OCI-LY7 (cell line): ENCODE measurements around the gene OLFM1. TPM values are rescaled to one million over a fixed set of nuclear protein-coding genes. Genes with fewer than 3 reads are reported as not detected.

Experiments used
- BruUV-seq: library from RNA; stranded (reverse); fragments of 400-500 nt; replicated peaks from 2 replicates; lab custom pipeline; 2021; lab: Mats Ljungman, UMichigan
- CTCF ChIA-PET: fragments of 300-600 bp; sonication (Branson Sonifier 250); formaldehyde crosslinking; loops from one replicate; lab custom pipeline; 2022; ENCODE audit warnings: antibody characterized with exemption; ENCODE audit not compliant: unreplicated experiment; lab: Charles Lee
- POLR2A ChIA-PET: fragments of 300-600 bp; sonication (Branson Sonifier 250); formaldehyde crosslinking; loops from one replicate; lab custom pipeline; 2022; ENCODE audit warnings: antibody characterized with exemption; lab: Charles Lee
- DNase-seq: peaks from one replicate; pipeline ENCODE4 v3.0.0-alpha.2; 2015; ENCODE audit warnings: low spot score
- H2AFZ ChIP-seq: fragments of 200-600 bp; sonication (generic), shearing (Covaris generic); 2 replicates; pipeline ENCODE4 v1.6.1; 2014; ENCODE audit warnings: mild to moderate bottlenecking, antibody characterized with exemption, low read length, moderate library complexity
- H3K27ac ChIP-seq: fragments of 200-600 bp; sonication (generic); 2 replicates; pipeline ENCODE4 v1.5.1; 2014; ENCODE audit warnings: mixed run types, low read depth, mild to moderate bottlenecking, moderate library complexity, low read length, inconsistent platforms; ENCODE audit not compliant: poor library complexity, severe bottlenecking
- H3K36me3 ChIP-seq: fragments of 200-600 bp; sonication (generic); 2 replicates; pipeline ENCODE4 v1.6.1; 2014; ENCODE audit warnings: mild to moderate bottlenecking, antibody characterized with exemption, low read length, moderate library complexity, mixed read lengths; ENCODE audit not compliant: insufficient read depth
- H3K4me1 ChIP-seq: fragments of 200-600 bp; sonication (generic); 2 replicates; pipeline ENCODE4 v1.5.1; 2014; ENCODE audit warnings: mild to moderate bottlenecking, low read length; ENCODE audit not compliant: insufficient read depth, poor library complexity, severe bottlenecking
- H3K4me2 ChIP-seq: fragments of 200-600 bp; sonication (generic); 2 replicates; pipeline ENCODE4 v1.6.1; 2014; ENCODE audit warnings: mild to moderate bottlenecking, low read length
- H3K4me3 ChIP-seq: fragments of 200-600 bp; sonication (generic); 2 replicates; pipeline ENCODE4 v1.5.1; 2014; ENCODE audit warnings: mild to moderate bottlenecking, low read depth, low read length; ENCODE audit not compliant: poor library complexity, severe bottlenecking
- H3K79me2 ChIP-seq: fragments of 200-600 bp; sonication (generic); 2 replicates; pipeline ENCODE4 v1.6.1; 2016; ENCODE audit warnings: low read depth, mild to moderate bottlenecking, low read length, moderate library complexity, mixed read lengths; ENCODE audit not compliant: insufficient read depth
- H3K9me2 ChIP-seq: fragments of 200-600 bp; sonication (generic); 2 replicates; pipeline ENCODE4 v1.6.1; 2016; ENCODE audit warnings: mild to moderate bottlenecking, low read length, mixed read lengths; ENCODE audit not compliant: insufficient read depth
- H3K9me3 ChIP-seq: fragments of 200-600 bp; sonication (generic); 2 replicates; pipeline ENCODE4 v1.6.1; 2014; ENCODE audit warnings: mild to moderate bottlenecking, mixed run types, low read length, mixed read lengths
- H4K20me1 ChIP-seq: fragments of 200-600 bp; sonication (generic); 2 replicates; pipeline ENCODE4 v1.6.1; 2014; ENCODE audit warnings: mild to moderate bottlenecking, antibody characterized with exemption, low read length, moderate library complexity, mixed read lengths; ENCODE audit not compliant: insufficient read depth
- EZH2phosphoT487 ChIP-seq: fragments of 200-600 bp; sonication (generic); IDR thresholded peaks from 2 replicates; pipeline ENCODE4 v1.6.1; 2018; ENCODE audit warnings: low read depth, borderline replicate concordance, mild to moderate bottlenecking, mixed run types, antibody characterized with exemption, low read length, moderate library complexity, mixed read lengths
- intact Hi-C: fragments of 100-400 bp; cut with micrococcal nuclease; formaldehyde crosslinking; loops from one replicate; pipeline ENCODE4 v1.10.0; 2022; ENCODE audit not compliant: unreplicated experiment
- total RNA-seq, 2 experiments: library from RNA; depleted of rRNA in 1 of 2; stranded (reverse); fragments of >200 nt in 1 of 2; shearing (Covaris generic) in 1 of 2; gene quantifications; 2 replicates each; pipeline ENCODE4 v1.2.3, GENCODE V29; 2014 to 2022
- TF ChIP-seq, protein P1 (sequence below): fragments of 200-600 bp; sonication (generic); conservative IDR thresholded peaks from 2 replicates; pipeline ENCODE4 v1.5.1; 2014; ENCODE audit warnings: mild to moderate bottlenecking, antibody characterized with exemption, low read length, moderate library complexity, mixed read lengths

Gene OLFM1
- total RNA-seq, 2 experiments from 2014 or later, result not detected

DNA sequence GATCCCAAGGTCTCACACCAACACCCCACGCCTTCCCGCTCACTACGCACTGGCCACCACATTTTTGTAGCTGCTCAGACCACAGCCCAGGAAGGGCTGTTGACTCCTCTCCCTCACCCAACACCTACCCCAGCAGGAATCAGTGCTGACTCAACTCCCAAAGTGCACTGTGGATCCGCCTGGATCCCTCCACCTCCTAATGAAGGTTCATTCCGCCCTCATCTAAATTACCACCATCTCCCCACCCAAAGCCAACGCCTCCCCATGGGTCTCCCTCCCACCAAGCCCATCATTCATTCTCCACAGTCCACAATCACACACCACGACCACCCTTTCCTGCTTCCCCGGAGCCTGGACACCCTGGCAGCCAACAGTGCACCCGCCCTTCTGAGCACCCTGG lies 57.8 kb downstream of the OLFM1 start:
- no peaks in the 10 kb centered on the region for H3K9me3 ChIP-seq
- no peak overlapping the region for H3K27ac ChIP-seq
- no peak for TF ChIP-seq EZH2phosphoT487
- TF ChIP-seq, protein P1, sequence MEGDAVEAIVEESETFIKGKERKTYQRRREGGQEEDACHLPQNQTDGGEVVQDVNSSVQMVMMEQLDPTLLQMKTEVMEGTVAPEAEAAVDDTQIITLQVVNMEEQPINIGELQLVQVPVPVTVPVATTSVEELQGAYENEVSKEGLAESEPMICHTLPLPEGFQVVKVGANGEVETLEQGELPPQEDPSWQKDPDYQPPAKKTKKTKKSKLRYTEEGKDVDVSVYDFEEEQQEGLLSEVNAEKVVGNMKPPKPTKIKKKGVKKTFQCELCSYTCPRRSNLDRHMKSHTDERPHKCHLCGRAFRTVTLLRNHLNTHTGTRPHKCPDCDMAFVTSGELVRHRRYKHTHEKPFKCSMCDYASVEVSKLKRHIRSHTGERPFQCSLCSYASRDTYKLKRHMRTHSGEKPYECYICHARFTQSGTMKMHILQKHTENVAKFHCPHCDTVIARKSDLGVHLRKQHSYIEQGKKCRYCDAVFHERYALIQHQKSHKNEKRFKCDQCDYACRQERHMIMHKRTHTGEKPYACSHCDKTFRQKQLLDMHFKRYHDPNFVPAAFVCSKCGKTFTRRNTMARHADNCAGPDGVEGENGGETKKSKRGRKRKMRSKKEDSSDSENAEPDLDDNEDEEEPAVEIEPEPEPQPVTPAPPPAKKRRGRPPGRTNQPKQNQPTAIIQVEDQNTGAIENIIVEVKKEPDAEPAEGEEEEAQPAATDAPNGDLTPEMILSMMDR, result no peak
- ChIA-PET CTCF (no interaction called here), POLR2A (no interaction called here)
- H3K4me1 ChIP-seq, result no peaks in the 10 kb centered on the region
- DNase-seq, result no peak
- no peaks in the 10 kb centered on the region for H4K20me1 ChIP-seq
- BruUV-seq, result no TSS peak
- no peak overlapping the region for H3K4me3 ChIP-seq
- H3K9me2 ChIP-seq, result no peaks in the 10 kb centered on the region
- intact Hi-C loops, result no loop called here
- no peaks in the 10 kb centered on the region for H3K36me3 ChIP-seq
- H3K4me2 ChIP-seq, result no peak overlapping the region
- H2AFZ ChIP-seq, result no peak overlapping the region
- no peaks in the 10 kb centered on the region for H3K79me2 ChIP-seq

- Histone ChIP-seq H3K79me2 (no peaks in the 10 kb centered on the region), H3K4me2 (no peak overlapping the region), H3K9me3 (no peaks in the 10 kb centered on the region), H3K9me2 (no peaks in the 10 kb centered on the region), H3K36me3 (no peaks in the 10 kb centered on the region), H4K20me1 (no peaks in the 10 kb centered on the region), H2AFZ (no peak overlapping the region), H3K4me3 (no peak overlapping the region), H3K27ac (no peak overlapping the region), H3K4me1 (no peaks in the 10 kb centered on the region)
- BruUV-seq, result no TSS peak
- ChIA-PET CTCF (no interaction called here), POLR2A (no interaction called here)
- no peak for DNase-seq
- TF ChIP-seq EZH2phosphoT487, result no peak
- TF ChIP-seq, protein P1, result no peak
- intact Hi-C loops, result no loop called here
Observed at GRCh38 chr9:135146241-135146640, 58.8 kb downstream of the OLFM1 start.

GRCh38 chr9:135146766-135147473 lies 59.5 kb downstream of the OLFM1 start:
- Histone ChIP-seq H2AFZ (no peak overlapping the region), H3K9me3 (no peaks in the 10 kb centered on the region), H3K4me1 (no peaks in the 10 kb centered on the region), H3K4me2 (no peak overlapping the region), H3K9me2 (no peaks in the 10 kb centered on the region), H3K36me3 (no peaks in the 10 kb centered on the region), H3K79me2 (no peaks in the 10 kb centered on the region), H4K20me1 (no peaks in the 10 kb centered on the region), H3K27ac (no peak overlapping the region), H3K4me3 (no peak overlapping the region)
- TF ChIP-seq, protein P1, result no peak
- TF ChIP-seq EZH2phosphoT487, result no peak
- intact Hi-C loops, result no loop called here
- CTCF ChIA-PET, result no interaction called here
- BruUV-seq, result no TSS peak
- POLR2A ChIA-PET, result no interaction called here
- DNase-seq, result no peak
